Osteoblast (primary cell): ENCODE measurements around the gene SYNE1. TPM values are rescaled to one million over a fixed set of nuclear protein-coding genes. Genes with fewer than 3 reads are reported as not detected.

ENCODE experiments used
- DNase-seq: peaks from one replicate; pipeline ENCODE4 v3.0.0; 2011; ENCODE audit warnings: low spot score, mixed read lengths; ENCODE audit not compliant: insufficient read length; ENCODE audit errors: missing footprints
- H2AFZ ChIP-seq: 2 replicates; pipeline ENCODE4 v1.6.0; 2011; ENCODE audit warnings: mild to moderate bottlenecking, low read length
- H3K27ac ChIP-seq: 2 replicates; pipeline ENCODE4 v1.5.1; 2011; ENCODE audit warnings: mild to moderate bottlenecking, low read depth, low read length, moderate library complexity
- H3K27me3 ChIP-seq: 2 replicates; pipeline ENCODE4 v1.6.0; 2012; ENCODE audit warnings: mild to moderate bottlenecking, control low read depth, inconsistent platforms, low read length, moderate library complexity; ENCODE audit not compliant: insufficient read depth
- H3K36me3 ChIP-seq: 2 replicates; pipeline ENCODE4 v1.5.1; 2011; ENCODE audit warnings: mild to moderate bottlenecking, low read length, control low read depth, moderate library complexity; ENCODE audit not compliant: insufficient read depth
- H3K4me1 ChIP-seq: 2 replicates; pipeline ENCODE4 v1.5.1; 2011; ENCODE audit warnings: mild to moderate bottlenecking, low read length, control low read depth, moderate library complexity; ENCODE audit not compliant: insufficient read depth
- H3K4me2 ChIP-seq: 2 replicates; pipeline ENCODE4 v1.6.0; 2011; ENCODE audit warnings: mild to moderate bottlenecking, low read length; ENCODE audit not compliant: insufficient read depth
- H3K4me3 ChIP-seq: fragments of 200-600 bp; sonication (generic); 3 replicates; pipeline ENCODE4 v1.5.1; 2012; ENCODE audit warnings: mild to moderate bottlenecking, low read length, inconsistent platforms; ENCODE audit not compliant: insufficient read depth
- H3K79me2 ChIP-seq: 2 replicates; pipeline ENCODE4 v1.6.0; 2012; ENCODE audit warnings: mild to moderate bottlenecking, low read length, control low read depth, inconsistent platforms; ENCODE audit not compliant: insufficient read depth
- H3K9me3 ChIP-seq: 2 replicates; pipeline ENCODE4 v1.5.1; 2011; ENCODE audit warnings: low read depth, low read length, control low read depth
- H4K20me1 ChIP-seq: 2 replicates; pipeline ENCODE4 v1.6.0; 2012; ENCODE audit warnings: mild to moderate bottlenecking, low read length, control low read depth; ENCODE audit not compliant: insufficient read depth
- CTCF ChIP-seq: IDR thresholded peaks from 2 replicates; pipeline ENCODE4 v1.5.1; 2011; ENCODE audit warnings: mild to moderate bottlenecking, low read depth, low read length, moderate library complexity; ENCODE audit errors: extremely low read depth
- total RNA-seq: library from RNA; depleted of rRNA; stranded (reverse); fragments of >200 nt; gene quantifications from 2 replicates; pipeline ENCODE4 v1.2.3, GENCODE V29; 2012

SYNE1 gene
- total RNA-seq, 1 donor, result 240 TPM

- Histone ChIP-seq H3K4me3 (no peak overlapping the region), H4K20me1 (no peaks in the 10 kb centered on the region), H3K79me2 (no peaks in the 10 kb centered on the region), H3K27ac (no peak overlapping the region), H3K9me3 (no peaks in the 10 kb centered on the region), H3K27me3 (no peaks in the 10 kb centered on the region), H2AFZ (no peak overlapping the region), H3K4me2 (no peak overlapping the region), H3K4me1 (no peaks in the 10 kb centered on the region), H3K36me3 (no peaks in the 10 kb centered on the region)
- TF ChIP-seq CTCF, result no peak
- no peak for DNase-seq
Measured at GRCh38 chr6:152418551-152418950, 218.6 kb downstream of the SYNE1 start.

GRCh38 chr6:152416652-152417051 lies 220.5 kb downstream of the SYNE1 start:
- no peak for DNase-seq
- Histone ChIP-seq H3K4me1 (no peaks in the 10 kb centered on the region), H3K4me2 (no peak overlapping the region), H3K27me3 (no peaks in the 10 kb centered on the region), H3K9me3 (no peaks in the 10 kb centered on the region), H3K4me3 (no peak overlapping the region), H2AFZ (peak overlapping the region; percentile 2), H3K36me3 (no peaks in the 10 kb centered on the region), H4K20me1 (no peaks in the 10 kb centered on the region), H3K27ac (no peak overlapping the region), H3K79me2 (no peaks in the 10 kb centered on the region)
- TF ChIP-seq CTCF, result no peak

DNA sequence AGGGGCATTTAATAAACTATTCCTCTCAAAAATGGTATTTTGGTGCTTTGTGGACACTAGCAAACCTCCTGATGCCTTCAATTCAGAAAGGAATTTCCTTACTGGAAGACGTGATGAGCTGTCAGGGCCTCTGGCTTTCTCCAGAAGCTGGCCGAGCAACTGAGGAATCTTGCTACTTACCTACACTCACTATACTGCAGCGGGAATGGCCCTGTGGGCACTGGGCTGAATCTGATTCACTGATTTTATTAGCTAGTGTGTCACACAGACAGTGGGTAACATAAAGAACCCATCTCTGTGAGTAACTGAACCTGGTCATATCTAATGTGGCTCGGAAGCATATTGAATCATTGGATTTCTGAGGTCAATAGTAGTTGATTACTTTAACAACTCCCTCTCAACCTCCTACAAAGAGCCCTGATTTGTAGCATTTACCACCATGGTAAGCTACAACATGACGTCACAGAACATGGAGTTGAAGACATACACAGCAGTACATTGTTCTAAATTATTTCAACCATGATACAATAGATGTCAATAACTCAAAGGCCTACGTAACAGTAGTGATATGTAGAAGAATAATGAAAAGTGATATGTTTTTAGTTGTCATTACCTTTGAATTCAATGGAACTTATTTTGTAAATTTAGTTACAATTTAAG lies 232.1 kb downstream of the SYNE1 start:
- no peak for DNase-seq
- H3K79me2 ChIP-seq, result no peaks in the 10 kb centered on the region
- H3K27me3 ChIP-seq, result no peaks in the 10 kb centered on the region
- H3K4me1 ChIP-seq, result peaks cover 13% of the 10 kb centered on the region
- H3K4me2 ChIP-seq, result no peak overlapping the region
- no peak for TF ChIP-seq CTCF
- no peaks in the 10 kb centered on the region for H3K36me3 ChIP-seq
- no peak overlapping the region for H3K4me3 ChIP-seq
- no peak overlapping the region for H3K27ac ChIP-seq
- H2AFZ ChIP-seq, result peak overlapping the region; percentile 5
- no peaks in the 10 kb centered on the region for H3K9me3 ChIP-seq
- no peaks in the 10 kb centered on the region for H4K20me1 ChIP-seq

- TF ChIP-seq CTCF, result no peak
- no peaks in the 10 kb centered on the region for H3K36me3 ChIP-seq
Measured at GRCh38 chr6:152404086-152404857, 232.9 kb downstream of the SYNE1 start.

More at GRCh38 chr6:152404086-152404857, 232.9 kb downstream of the SYNE1 start:
- Histone ChIP-seq H3K4me1 (peaks cover 15% of the 10 kb centered on the region), H3K4me2 (no peak overlapping the region), H3K79me2 (no peaks in the 10 kb centered on the region), H2AFZ (no peak overlapping the region), H3K27ac (no peak overlapping the region), H3K27me3 (no peaks in the 10 kb centered on the region), H4K20me1 (no peaks in the 10 kb centered on the region), H3K9me3 (no peaks in the 10 kb centered on the region), H3K4me3 (no peak overlapping the region)
- no peak for DNase-seq
